Measurements from ENCODE around the gene RAB38.
A peak's percentile ranks its signal among the peaks of the same experiment; 100 is the strongest.

The RAB38 gene

GRCh38 chr11:88103337-88104206 is 71.7 kb downstream of the RAB38 start:
- DNase-seq (ENCODE audit: low read depth) = peak; percentile 59

DNA sequence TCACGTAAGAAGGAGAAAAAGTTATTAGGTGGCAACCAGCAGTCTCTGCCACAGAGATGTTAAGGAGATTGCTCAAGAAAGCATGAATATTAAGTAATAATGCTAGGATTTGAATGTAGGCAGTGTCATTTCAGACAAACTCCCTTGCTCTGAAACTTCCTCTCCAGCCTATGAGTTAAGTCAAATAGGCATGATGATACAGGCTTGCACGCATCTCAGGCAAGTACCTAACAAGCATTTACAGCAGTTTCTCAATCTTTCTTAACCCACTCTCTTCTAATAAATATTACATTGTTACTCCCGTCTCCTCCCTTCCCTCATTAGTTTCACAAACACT is 72.7 kb downstream of the RAB38 start:
- no peak for DNase-seq (ENCODE audit: low read depth)

DNA sequence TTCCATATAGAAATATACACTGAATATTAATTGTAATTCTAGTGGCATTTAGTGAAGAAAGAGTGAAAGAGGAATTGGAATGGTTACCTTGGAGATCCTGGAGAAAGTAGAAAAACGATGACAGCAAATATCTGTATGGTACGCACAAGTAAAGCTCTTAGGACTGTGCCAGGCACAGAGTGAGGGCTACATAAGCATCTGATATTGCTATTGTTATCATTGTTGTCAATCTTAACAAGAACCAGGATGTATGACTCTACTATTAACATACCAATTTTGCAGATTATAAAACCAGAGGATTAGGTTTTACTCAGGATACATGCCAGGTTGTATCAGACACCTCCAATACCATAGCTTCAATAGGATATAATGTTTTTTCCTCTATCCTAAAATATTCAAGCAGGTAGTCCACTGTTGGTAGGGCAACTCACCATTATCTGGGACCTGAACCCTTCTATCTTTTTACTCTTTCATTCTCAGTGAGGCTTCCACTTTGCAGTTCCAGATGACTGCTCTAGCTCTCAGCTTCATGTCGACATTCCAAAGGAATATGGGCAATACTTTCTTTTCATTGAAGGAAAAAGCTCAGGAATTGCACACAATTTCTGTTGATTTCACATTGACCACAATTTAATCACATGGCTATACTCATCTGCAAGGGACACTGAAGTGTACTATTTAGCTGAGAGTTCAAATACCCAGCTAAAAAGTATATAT is 73.2 kb downstream of the RAB38 start:
- no peak for DNase-seq (ENCODE audit: low read depth)

DNA sequence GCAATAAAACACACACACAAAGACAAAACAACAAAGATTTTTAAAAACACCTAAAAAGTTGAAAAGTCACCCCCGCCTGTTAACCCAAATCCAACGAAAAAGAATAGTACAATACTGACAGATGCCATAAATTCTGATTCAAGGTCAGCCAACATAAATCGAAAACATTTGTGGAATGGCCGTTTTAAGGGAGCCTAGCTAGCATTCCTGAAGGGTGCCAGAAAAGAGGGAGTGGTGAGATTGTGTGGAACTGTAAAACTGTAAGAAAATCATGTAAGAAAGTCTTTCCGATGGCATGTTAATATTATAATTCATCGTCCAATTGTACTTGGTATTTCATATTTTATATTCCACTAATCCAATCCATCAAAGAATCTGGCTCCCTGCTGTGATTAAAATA is 75.1 kb downstream of the RAB38 start:
- no peak for DNase-seq (ENCODE audit: low read depth)

DNA sequence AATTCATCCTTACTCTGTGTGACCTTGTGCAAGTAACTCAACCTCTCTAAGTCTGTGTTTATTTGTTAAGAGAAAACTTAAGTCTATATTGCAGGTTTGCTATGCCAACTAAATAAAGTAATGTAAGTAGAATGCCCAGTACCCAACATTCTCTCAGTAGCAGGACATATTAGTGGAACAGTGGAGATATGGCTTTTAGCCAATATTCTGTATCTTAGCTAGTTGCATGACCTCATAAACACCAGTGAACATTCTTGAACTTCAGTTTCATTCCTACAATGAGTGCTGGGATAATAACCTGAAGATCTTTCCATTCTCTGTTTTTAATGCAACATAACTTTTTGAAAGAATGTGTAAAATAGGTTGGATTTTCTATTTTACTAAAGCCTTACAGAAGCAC is 77.0 kb downstream of the RAB38 start:
- no peak for DNase-seq (ENCODE audit: low read depth)

- DNase-seq (ENCODE audit: low read depth) = no peak
Measured at GRCh38 chr11:88089134-88089533, 86.1 kb downstream of the RAB38 start.

- DNase-seq (ENCODE audit: low read depth) = no peak
Measured at GRCh38 chr11:88087337-88087736, 87.9 kb downstream of the RAB38 start.

DNA sequence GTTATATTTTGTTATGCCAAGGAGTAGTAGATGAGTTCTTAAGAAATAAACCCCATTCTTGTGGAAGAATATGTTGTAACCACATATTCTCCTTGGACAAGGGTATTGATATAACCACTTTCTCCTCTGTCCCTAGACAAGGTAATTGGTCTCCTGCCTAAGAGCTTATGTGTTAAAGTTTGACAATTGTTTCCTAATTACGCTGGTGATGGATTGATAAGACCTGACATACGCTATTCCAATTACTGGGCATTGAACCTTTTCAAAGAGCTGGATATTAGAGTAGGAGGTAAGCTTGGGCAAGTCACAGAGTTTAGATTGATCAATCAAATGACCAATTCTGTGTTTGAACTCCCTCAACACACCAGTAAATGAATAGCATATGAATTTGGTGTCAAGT is 88.9 kb downstream of the RAB38 start:
- no peak for DNase-seq (ENCODE audit: low read depth)

DNA sequence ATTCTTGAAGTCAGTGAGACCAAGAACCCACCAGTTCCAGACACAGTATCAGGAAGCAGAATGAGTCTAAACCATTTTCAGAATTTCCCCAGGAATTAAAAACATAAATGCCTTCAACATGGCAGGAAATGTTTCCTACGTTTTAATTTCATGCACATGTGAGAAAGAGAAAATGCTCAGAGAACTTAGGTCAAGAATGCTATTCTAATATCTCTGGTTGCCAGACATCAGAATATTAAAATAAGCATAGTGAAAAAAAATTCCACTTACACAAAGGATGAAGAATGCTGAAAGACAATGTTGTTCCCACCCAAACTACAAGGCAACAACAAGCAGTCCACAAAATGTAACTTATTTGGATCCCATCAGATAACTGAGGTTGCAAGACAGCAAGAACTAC is 104.8 kb downstream of the RAB38 start:
- DNase-seq (ENCODE audit: low read depth) = no peak

- no peak for DNase-seq (ENCODE audit: low read depth)
Measured at GRCh38 chr11:88068848-88069554, 106.2 kb downstream of the RAB38 start.

- no peak for DNase-seq (ENCODE audit: low read depth)
Measured at GRCh38 chr11:88066090-88066489, 109.2 kb downstream of the RAB38 start.

DNA sequence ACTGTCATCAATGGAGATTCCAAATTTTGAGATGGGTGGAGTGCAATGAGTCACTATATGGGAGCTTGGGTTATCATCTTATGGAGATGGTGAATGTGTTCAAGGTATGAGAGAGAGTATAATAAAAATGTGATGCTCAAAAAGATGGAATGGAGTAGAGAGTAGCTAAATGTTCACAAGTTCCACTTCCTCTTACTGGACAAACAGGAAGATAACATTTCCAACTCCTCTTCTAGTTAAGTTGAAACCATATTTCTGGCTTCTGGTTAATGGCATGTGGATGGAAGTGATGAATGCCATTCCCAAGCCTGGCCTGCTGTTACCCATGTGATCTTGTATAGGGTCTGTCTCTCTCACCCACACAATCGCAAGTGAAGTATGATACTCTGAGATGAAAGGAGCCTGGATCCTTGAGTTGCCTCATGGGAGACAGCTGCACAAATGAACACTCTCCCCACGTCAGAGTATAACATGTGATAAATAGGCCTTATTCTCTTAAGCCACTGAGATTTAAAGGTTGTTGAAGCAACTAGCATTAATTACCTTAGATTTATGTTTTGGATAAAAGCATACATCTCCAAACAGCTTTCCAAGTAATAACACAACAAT is 111.0 kb downstream of the RAB38 start:
- DNase-seq (ENCODE audit: low read depth) = no peak
